GM18508 (cell line): Measurements from ENCODE around the gene MRC2.

Source experiments
- ATAC-seq: cut with Tn5 transposase; IDR thresholded peaks from one replicate; pipeline ENCODE4 v1.9.1; 2021; ENCODE audit warnings: moderate number of reproducible peaks; ENCODE audit not compliant: insufficient read depth, unreplicated experiment

The MRC2 gene

DNA sequence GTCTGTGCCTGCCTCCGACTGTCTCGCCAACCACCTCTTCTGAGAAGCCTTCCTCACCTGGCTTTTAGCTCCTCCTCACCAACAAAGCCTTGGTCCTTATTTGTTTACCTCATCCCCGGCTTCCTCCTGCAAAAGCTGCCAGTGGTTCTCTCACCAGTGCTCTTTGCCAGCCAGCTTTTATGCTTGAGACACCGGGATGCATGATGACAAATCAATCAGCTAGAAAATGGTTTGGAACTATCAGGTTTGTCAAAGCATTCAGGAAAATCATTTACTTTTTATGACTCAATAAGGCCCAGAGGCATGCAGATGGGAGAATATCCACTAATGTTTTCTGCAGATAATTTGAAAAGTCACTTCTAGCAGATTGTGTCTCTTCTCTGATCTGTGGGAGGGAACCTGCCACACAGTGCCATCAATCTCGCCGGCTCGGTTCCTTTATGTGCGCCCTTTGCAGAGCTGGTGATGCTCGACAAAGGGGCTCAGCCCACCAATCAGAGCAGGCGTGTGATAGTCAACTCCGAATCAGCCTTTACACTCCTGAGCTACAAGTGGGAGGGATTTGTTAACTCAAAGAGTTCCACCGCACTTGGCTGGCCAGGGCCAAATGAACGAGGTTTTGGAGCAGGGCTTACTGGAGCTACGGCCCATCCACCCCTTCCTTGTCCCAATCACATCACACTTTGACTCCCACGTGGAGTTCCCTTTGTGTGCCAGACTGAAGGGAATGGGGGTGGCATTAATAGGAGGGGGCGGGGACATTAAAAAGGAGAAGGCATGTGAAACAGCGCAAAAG is 85.8 kb downstream of the MRC2 start:
- ATAC-seq = no peak

DNA sequence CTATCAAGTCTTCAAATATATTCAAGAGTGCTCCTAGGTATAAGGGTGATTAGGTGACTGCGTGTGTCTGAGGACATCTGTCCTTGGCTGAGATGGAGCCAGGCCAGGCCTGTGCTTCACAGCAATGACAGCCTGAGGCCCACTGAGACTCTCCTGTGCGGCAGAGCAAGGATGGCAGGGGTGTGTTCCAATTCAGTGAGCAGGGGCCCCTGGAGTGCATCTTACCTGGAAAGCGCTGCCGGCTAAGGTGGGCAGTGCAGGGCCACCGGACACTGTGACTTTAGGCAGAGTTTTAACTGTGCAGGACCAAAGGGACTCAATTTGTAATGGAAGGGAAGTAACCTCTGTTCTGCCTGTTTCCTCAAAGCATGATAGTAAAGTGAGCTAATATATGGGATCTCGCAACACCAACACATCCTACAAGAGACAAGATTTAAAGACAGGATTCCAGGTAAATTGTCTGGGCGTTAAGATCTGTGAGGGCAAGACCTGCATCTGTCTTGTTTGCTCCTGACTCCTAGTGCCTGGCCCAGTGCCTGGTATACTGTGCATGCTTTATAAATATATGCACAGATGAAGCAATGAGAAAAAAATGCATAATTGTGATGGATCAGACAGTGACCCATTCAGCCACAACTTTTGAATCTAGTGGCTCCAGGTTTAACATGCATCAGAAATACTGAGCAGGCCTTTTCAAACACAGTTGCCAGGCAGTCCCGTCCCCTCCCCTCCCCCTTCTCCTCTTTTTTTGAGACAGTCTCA is 86.7 kb downstream of the MRC2 start:
- no peak for ATAC-seq

DNA sequence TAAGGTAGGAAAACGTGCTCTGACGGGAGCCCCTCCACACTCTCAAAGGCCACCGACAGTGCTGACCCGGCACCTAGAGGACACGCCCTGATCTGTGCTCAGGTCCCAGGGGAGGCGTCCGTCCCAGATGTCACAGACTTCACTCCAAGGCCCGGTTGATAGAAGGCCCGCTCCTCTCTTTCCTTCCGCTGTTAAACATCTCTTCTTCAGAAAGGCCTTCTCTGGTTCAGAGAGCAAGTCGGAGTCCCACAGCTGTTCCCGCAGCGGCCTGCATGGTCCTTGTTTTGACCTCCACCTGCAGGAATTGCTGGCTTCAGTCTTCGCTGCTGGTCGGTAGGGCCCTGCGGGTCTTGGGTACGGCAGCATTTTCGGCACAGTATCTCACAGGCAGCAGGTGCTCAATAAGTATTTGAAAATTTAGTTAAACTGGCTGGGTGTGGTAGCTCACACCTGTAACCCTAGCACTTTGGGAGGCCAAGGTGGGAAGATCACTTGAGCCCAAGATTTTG is 88.5 kb downstream of the MRC2 start:
- no peak for ATAC-seq

DNA sequence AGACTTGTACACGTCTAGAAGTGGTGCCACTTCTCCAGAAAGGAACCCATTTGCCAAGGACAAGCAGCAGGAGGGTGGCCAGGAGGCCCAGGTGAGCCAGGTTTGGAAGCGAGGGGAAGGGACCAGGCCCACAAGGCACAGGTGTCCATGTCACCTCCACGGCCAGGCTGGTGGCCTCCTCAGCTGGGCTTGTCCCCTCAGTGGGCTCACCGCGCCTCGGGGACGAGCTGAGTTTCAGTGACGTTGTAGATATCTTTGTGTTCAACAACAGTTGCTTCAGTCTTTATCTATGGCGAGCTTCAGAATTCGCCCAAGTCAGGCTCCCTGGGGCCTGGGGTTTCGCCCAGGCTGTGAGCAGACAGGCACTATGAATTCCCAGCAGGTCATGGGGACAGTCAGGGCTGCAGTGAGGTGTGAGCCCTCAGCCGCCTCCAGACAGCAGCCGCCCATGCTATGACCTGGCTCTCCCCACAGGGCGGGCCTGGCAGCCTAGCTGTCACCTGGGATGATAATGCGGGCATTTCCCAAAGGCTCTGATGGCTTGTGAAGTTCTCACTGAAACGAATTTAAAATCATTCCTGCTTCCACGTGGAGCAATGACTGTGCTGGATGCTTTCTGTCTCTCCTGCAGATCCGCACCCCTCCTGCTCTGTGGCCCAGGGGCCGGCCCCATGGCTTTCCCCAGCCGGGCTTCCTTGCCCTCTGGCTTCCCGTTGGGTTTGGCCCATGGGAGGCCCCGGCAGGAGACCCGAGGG is 89.5 kb downstream of the MRC2 start:
- ATAC-seq = no peak

DNA sequence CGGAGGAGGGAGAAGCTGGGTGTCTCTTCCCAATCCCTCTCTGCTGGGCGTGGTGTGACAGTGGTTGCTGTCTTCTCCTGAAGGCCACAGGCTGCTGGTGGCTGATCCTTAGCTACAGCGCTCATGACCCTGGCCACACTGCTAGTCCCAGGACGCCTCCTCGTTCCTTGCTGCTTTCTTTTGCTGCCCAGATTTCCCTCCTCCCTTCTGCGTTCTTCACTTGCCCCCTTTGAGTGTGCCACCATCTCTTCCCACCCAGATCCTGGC is 90.1 kb downstream of the MRC2 start:
- ATAC-seq = no peak

DNA sequence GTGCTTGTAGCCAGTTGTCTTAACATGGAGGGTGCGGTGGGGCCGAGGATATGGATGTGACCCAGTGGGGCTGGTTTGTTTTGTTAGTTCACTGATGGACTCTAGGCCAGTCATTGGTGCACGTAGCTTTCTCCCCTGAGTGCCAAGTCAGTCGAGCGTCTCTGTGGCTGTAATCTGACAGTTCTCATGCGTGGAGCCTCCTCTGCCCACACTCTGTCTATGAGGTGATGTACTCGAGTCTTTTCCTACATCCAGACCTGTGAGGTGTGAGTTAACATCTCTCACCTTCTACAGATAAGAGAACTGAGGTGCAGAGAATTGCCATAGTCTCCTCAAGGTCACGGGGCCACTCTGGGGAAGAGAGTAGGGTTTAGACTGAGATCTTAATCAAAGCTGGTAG is 90.4 kb downstream of the MRC2 start:
- no peak for ATAC-seq

DNA sequence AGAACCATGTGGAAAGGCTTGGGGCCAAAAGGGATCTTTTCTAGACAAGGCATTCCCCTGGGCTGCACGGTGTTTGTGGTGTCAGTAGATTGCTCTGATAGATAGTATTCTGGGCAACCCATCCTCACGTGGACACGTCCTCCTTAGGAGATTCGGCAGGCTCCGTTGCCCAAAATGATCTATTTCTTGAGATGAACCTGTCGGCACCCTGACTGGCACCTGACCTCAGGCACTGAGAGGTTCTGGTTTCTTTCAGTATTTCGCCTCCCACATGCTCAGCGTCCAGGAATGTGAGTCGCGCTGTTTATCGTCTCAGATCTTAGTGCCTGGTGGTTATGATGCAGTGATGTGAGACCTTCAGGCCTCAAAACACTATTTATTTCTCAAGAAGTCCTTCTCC is 91.0 kb downstream of the MRC2 start:
- no peak for ATAC-seq

DNA sequence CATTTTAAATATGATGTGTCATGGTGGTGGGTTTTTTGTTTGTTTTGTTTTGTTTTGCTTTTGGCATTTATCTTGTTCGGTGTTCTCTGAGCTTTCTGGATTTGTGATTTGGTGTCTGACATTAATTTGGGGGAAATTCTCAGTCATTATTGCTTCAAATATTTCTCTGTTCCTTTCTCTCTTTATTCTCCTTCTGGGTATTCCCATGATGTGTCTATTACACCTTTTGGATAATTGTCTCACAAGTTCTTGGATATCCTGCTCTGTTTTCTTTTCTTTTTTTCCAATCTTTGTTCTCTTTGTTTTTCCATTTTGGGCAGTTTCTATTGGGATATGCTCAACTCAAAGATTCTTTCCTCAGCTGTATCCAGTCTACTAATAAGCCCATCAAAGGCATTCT is 92.1 kb downstream of the MRC2 start:
- no peak for ATAC-seq

DNA sequence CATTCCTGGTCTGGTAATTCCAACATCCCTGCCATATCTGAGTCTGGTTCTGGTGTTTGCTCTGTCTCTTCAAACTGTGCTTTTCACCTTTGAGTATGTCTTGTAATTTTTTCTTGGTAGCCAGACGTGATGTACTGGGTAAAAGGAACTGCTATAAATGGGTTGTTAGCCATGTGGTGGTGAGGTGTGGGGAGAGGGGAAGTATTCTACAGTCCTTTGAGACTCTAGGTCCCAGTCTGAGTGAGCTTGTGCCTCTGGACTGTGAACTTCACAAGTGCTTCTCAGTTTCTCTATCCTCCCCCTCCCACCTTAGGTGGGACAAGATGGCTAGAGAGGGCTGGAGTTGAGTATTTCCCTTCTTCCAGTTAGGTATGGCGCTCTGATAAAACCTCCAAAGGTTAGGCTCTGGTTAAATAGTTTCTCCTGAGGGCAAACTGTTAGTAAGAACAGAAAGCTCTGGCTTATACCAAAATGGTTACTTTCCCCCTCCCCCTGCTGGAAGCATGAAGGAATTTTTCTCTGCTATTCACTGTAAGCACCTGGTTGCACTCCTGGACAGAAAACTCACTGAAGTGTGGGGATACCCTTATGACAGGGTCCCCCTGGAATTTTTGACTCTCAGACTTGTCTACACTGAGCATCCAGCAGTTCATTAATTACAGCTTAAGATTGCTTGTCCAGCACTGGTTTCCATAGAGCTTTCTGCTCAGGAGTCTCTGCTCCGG is 92.8 kb downstream of the MRC2 start:
- no peak for ATAC-seq

DNA sequence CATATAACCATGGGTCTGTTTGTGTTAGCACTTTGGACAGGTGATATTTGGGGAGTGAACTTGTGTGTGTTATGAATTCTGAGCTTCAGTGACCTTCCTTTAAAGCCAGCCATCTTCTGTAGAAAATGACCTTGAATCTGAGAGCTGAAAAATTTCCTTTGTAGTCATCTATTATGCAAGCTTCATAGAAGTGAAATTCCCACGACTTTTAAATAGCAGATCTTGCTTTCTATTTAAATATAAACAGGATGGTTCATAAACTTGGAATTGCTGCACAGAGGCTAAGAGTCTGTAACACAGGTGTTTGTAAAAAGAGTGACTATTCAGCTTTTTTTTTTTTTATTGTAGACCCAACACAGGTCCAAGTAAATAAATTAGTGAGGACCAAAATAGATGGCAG is 95.2 kb downstream of the MRC2 start:
- ATAC-seq = no peak

DNA sequence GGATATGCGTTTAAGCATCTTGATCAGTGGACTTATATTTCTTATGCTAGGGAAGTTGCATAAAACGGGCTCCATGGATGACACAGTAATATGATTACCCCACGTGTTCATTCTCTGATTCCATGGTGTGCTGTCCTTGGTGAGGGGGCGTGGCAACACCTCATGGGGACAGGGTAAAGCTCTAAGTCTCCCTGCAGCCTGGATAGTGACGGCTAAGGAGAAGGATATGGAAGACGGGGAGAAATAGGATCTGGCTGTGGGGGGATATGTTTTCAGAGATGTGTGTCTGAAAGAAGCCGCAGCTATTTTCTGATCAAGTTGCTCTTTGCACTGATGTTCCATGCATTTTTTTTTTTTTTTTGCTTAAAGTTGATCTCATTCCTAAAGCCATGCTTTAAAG is 96.4 kb downstream of the MRC2 start:
- ATAC-seq = no peak

DNA sequence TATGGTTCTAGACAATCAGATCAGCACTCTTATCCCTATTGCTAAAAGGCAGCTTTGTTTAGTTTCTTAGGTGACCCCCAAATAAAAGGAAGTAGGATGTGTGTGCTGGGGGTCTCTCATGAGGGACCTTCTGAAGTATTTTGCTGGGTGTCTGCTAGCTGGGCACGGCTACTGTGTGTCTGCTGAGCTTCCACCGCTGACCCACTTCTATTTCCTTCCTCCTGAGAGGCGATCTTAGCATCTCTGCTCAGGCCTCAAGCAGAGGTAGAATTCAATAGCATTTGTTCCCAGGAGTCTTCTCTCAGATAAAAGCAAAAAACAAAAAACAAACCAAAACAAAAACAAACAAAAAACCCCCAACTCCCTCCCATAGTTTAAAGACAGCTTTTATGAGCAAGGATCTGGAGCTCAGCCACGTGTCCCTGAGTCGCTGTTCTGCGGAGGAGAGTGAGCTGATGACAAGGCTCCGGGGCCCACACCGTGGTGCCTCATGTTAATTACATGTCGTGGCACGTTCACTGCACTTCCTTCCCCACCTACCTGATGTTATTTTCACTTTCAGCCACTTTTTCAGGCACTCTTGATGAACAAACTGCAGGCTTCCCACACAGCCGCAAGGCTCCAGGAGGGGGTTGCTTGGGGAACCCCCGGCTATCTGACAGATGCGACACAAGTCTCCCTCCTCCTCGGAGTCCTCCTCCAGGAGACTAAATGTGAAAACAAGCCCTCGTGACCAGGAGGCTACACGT is 97.1 kb downstream of the MRC2 start:
- peak; percentile 92 for ATAC-seq

DNA sequence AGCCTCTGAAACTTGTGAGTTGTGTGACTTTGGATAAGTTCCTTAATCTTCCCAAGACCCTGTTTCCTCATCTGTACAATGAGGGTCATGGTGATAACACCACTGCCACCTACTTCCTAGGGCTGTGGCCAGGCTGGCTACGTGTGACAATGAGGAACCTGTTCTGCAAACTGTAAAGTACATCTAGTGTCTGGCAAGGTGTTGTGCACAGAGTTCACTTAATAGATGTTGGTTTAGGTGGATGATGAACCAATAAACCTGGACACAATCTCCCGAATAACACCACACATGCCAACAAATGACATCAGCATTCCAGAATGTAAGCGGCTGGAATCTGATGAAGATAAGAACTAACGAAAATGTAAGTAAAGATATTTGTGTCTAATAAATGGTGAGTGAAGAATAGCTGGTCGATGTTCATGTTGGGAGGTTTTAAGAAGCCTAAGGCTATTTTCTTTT is 98.3 kb downstream of the MRC2 start:
- no peak for ATAC-seq

DNA sequence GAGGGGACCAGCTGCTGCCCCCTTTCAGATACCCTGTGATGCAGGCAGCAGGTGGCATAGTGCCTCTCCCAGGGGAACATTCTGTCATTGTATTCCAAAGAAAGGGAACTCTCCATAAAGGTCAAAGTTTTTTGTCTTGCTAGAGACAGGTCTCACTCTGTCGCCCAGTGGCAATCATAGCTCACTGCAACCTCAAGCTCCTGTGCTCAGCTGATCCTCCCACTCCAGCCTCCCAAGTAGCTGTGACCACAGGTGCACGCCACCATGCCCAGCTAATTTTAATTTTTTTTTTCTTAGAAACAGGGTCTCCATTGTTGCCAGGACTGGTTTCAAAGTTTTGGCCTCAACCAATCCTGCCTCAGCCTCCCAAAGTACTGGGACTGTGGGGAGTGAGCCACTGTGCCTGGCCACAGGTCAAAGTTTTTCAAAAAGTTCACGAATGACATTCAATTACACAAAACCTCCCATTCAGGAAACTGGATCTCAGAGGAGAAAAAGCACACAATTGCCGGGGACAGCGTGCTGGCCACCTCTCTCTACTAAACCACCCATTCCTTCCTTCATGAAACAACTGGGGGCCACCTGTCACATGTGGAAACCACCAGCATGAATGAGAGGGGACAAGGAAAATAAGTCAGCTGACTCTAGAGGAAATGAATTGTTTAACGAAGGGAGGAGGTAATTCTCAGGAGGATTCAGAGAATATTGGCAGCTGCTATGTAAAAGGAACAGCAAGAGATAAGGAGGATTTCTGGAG is 100.6 kb downstream of the MRC2 start:
- ATAC-seq = no peak

DNA sequence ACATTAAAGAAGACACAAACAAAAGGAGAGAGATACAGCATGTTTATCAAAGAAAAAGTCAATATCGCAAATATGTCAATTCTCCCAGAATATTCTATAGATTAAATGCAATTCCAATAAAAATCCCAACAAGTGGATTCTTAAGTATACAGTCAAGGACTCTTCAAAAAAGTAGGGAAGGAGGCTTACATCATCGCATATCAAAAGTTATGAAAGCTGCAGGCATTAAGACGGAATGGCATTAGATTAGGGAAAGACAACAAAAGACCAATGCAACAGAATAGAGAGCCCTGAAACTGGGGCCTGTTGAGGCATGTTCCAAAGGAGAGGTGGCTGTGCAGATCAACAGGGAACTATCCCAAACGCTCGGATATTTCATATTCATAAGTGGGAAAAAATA is 104.7 kb downstream of the MRC2 start:
- no peak for ATAC-seq

DNA sequence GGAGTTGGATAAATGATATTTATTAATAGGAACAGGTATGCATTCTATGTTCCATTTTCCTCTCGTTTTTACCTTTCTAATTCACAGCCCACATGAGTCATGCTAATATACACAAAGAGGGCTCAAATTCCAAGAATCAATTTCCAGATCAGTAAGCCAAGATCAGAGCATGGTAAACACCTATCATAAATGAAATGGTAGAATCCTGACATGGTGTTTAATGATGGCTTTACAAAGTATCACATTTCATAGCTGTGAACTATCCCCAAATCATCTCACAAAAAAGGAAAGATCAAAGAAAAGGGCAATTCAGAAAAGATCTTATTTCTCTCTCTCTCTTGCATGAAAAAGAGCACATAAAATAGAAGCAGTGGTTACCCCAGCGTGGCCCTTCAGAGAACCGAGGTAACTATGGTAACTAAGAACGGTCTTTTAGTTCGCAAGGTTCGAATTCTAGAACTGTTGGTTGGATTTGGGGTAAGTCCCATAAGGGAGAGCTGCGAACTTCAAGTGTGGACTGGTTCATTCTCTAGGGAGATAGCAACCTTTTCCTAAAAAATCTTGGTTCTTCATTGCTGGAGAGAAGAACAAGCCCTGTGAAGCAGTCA is 107.7 kb downstream of the MRC2 start:
- no peak for ATAC-seq

DNA sequence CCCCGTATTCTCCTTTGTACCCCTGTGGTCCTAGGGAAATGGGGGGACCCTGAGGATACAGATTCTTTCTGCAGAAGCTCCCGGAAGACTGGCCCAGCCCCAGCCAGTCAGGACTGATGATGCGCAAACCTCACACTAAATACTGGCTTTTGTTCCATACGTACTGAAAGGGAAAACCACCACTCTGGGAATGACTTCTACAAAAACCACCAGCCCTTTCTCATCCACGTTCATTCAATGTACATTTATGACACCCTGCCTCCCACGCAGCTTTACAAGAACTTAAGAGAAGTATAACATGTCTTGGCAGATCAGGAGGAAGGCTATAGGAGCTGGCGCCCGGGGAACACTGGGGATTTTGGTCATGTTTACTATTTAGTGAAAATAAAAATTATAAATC is 110.0 kb downstream of the MRC2 start:
- no peak for ATAC-seq

DNA sequence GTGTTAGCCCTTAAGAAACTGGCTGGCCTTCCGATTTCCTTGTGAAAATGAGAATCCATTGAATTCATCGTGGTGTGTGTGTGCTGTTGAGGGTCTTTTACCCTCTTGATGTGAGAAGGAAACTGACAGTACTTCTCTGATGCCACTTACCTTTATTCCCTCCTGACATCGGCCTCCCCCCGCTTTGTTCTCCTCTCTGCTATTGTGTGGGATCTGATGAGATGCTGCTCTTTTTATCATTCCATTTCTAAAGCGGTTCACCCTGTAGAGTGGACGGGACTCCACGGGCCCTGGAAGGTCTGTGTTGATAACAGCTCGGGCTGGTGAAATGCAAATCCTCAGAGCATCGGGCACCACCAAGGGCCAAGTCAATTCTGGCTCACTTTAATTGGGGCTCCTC is 110.8 kb downstream of the MRC2 start:
- no peak for ATAC-seq
